WTC11 (cell line): Measurements from ENCODE around the gene TULP3. TPM values are rescaled to one million over a fixed set of nuclear protein-coding genes. Genes with fewer than 3 reads are reported as not detected.
A peak's percentile ranks its signal among the peaks of the same experiment; 100 is the strongest.

ENCODE experiments used
- ATAC-seq: fragments of 200-7000 bp; cut with Tn5 transposase; 2 replicates; pipeline ENCODE4 v1.10.0; 2021; ENCODE audit warnings: mild to moderate bottlenecking, moderate library complexity
- CTCF ChIA-PET: fragments of 300-600 bp; sonication (Branson Sonifier 250); formaldehyde crosslinking; loops from one replicate; lab custom pipeline; 2021; ENCODE audit warnings: antibody characterized with exemption; lab: Charles Lee
- POLR2A ChIA-PET: fragments of 350-600 bp; sonication (Branson Sonifier 250); formaldehyde crosslinking; loops from one replicate; lab custom pipeline; 2021; ENCODE audit warnings: antibody characterized with exemption; lab: Charles Lee
- DNase-seq: peaks from one replicate; pipeline ENCODE4 v3.0.0; 2021; ENCODE audit warnings: low spot score
- H3K27ac Mint-ChIP-seq: 2 replicates; pipeline ENCODE4 v1.8.0; 2021; ENCODE audit warnings: mixed read lengths
- H3K27me3 Mint-ChIP-seq: 2 replicates; pipeline ENCODE4 v1.8.0; 2021; ENCODE audit warnings: low read depth, mild to moderate bottlenecking, moderate library complexity, mixed read lengths
- H3K36me3 Mint-ChIP-seq: 2 replicates; pipeline ENCODE4 v1.8.0; 2021; ENCODE audit warnings: mixed read lengths
- H3K4me1 Mint-ChIP-seq: 2 replicates; pipeline ENCODE4 v1.8.0; 2022; ENCODE audit warnings: mixed read lengths
- H3K4me3 Mint-ChIP-seq: 2 replicates; pipeline ENCODE4 v1.8.0; 2021; ENCODE audit warnings: mild to moderate bottlenecking, moderate library complexity, mixed read lengths
- H3K9me3 Mint-ChIP-seq: 2 replicates; pipeline ENCODE4 v1.8.0; 2021; ENCODE audit warnings: mixed read lengths
- ARID4B ChIP-seq: sonication (generic); formaldehyde crosslinking; IDR thresholded peaks from 2 replicates; pipeline ENCODE4 v1.8.0; 2023; ENCODE audit warnings: missing genetic modification reagents, mild to moderate bottlenecking, borderline replicate concordance
- ATF1 ChIP-seq: sonication (generic); formaldehyde crosslinking; IDR thresholded peaks from 2 replicates; pipeline ENCODE4 v1.8.1; 2023; ENCODE audit warnings: mild to moderate bottlenecking, moderate library complexity, missing genetic modification reagents
- E2F4 ChIP-seq: sonication (generic); formaldehyde crosslinking; IDR thresholded peaks from 2 replicates; pipeline ENCODE4 v1.8.1; 2022; ENCODE audit warnings: low read depth, mild to moderate bottlenecking, moderate library complexity, missing genetic modification reagents, borderline replicate concordance
- ESRRA ChIP-seq: sonication (generic); formaldehyde crosslinking; IDR thresholded peaks from 2 replicates; pipeline ENCODE4 v1.8.1; 2022; ENCODE audit warnings: mild to moderate bottlenecking, missing genetic modification reagents, borderline replicate concordance
- MLX ChIP-seq: sonication (generic); formaldehyde crosslinking; IDR thresholded peaks from 2 replicates; pipeline ENCODE4 v1.8.1; 2023; ENCODE audit warnings: mild to moderate bottlenecking, missing genetic modification reagents, moderate library complexity
- MYBL2 ChIP-seq: sonication (generic); formaldehyde crosslinking; IDR thresholded peaks from 2 replicates; pipeline ENCODE4 v1.8.1; 2023; ENCODE audit warnings: mild to moderate bottlenecking, moderate library complexity, missing genetic modification reagents
- OVOL2 ChIP-seq: fragments of 250-450 bp; sonication (Bioruptor Pico); IDR thresholded peaks from 2 replicates; pipeline ENCODE4 v1.9.0; 2021; ENCODE audit warnings: mild to moderate bottlenecking, borderline replicate concordance
- SMAD3 ChIP-seq: sonication (generic); formaldehyde crosslinking; IDR thresholded peaks from 2 replicates; pipeline ENCODE4 v1.8.0; 2022; ENCODE audit warnings: missing genetic modification reagents, mild to moderate bottlenecking, borderline replicate concordance
- SOX15 ChIP-seq: fragments of 250-450 bp; sonication (Bioruptor Pico); IDR thresholded peaks from 2 replicates; pipeline ENCODE4 v1.9.0; 2021; ENCODE audit warnings: mild to moderate bottlenecking
- STAT6 ChIP-seq: sonication (generic); formaldehyde crosslinking; conservative IDR thresholded peaks from 2 replicates; pipeline ENCODE4 v1.8.1; 2023; ENCODE audit warnings: mild to moderate bottlenecking, low read depth, missing genetic modification reagents, moderate library complexity
- ZNF219 ChIP-seq: sonication (generic); formaldehyde crosslinking; IDR thresholded peaks from 2 replicates; pipeline ENCODE4 v1.8.0; 2023; ENCODE audit warnings: missing genetic modification reagents, mild to moderate bottlenecking, borderline replicate concordance
- ZNF512 ChIP-seq: sonication (generic); formaldehyde crosslinking; IDR thresholded peaks from 2 replicates; pipeline ENCODE4 v1.8.1; 2022; ENCODE audit warnings: missing genetic modification reagents, borderline replicate concordance
- ZSCAN18 ChIP-seq: fragments of 250-450 bp; sonication (Bioruptor Pico); IDR thresholded peaks from 2 replicates; pipeline ENCODE4 v2.1.2; 2022; ENCODE audit warnings: mild to moderate bottlenecking, moderate library complexity
- total RNA-seq: library from RNA; stranded (reverse); gene quantifications from 3 replicates; pipeline ENCODE4 v1.2.3, GENCODE V29; 2021

Gene TULP3
- total RNA-seq, 1 experiment from 2014 or later, result 17.4 TPM

- Mint-ChIP-seq H3K27ac (no peak overlapping the region), H3K27me3 (no peaks in the 10 kb centered on the region), H3K4me3 (no peak overlapping the region), H3K36me3 (peaks cover 17% of the 10 kb centered on the region), H3K9me3 (no peaks in the 10 kb centered on the region), H3K4me1 (peaks cover 18% of the 10 kb centered on the region)
- DNase-seq (no peak), ATAC-seq (no peak)
- CTCF ChIA-PET, result interaction anchor here (1.1 to 5.2 kb wide), 6 partner anchors 33 to 147 kb away, joined by 3 to 92 read pairs (median 14); no protein-coding TSS in a partner anchor
- TF ChIP-seq STAT6 (no peak), SOX15 (no peak), ZNF219 (CRISPR knock-in tag) (no peak), MLX (CRISPR knock-in tag) (no peak), ZNF512 (CRISPR knock-in tag) (no peak), ATF1 (no peak), E2F4 (CRISPR knock-in tag) (no peak), ARID4B (CRISPR knock-in tag) (no peak), ZSCAN18 (CRISPR knock-in tag) (no peak)
- POLR2A ChIA-PET, result interaction anchor here (0.5 to 1.6 kb wide), 2 partner anchors 10 to 38 kb away, joined by 3 to 7 read pairs; partner anchors contain the start of genes FOXM1 and RHNO1
Measured at GRCh38 chr12:2886768-2887450, 3.8 kb upstream of the TULP3 start.

- no peak; the same call in 1 of the 2 replicates for ATAC-seq
- peaks cover 19% of the 10 kb centered on the region for H3K4me1 Mint-ChIP-seq
- POLR2A ChIA-PET, result interaction anchor here (0.7 to 3.4 kb wide), 5 partner anchors 12 to 55 kb away, joined by 3 to 24 read pairs (median 4); partner anchors contain the start of genes FOXM1 and RHNO1
- CTCF ChIA-PET, result interaction anchor here (0.8 to 2.3 kb wide), 8 partner anchors 13 to 410 kb away, joined by 3 to 24 read pairs (median 8); partner anchors contain the start of genes FOXM1 and RHNO1
- H3K27ac Mint-ChIP-seq, result peak overlapping the region; percentile 89
- peaks cover 16% of the 10 kb centered on the region for H3K36me3 Mint-ChIP-seq
- H3K27me3 Mint-ChIP-seq, result no peaks in the 10 kb centered on the region; the same call in 1 of the 2 replicates
- peak overlapping the region; percentile 78 for H3K4me3 Mint-ChIP-seq
- no peak for DNase-seq
- H3K9me3 Mint-ChIP-seq, result no peaks in the 10 kb centered on the region
- TF ChIP-seq SMAD3 (CRISPR knock-in tag), result no peak
- no peak for TF ChIP-seq ESRRA (CRISPR knock-in tag)
- no peak for TF ChIP-seq OVOL2 (CRISPR knock-in tag)
- TF ChIP-seq E2F4 (CRISPR knock-in tag), result no peak
- no peak for TF ChIP-seq STAT6
- TF ChIP-seq ZNF219 (CRISPR knock-in tag), result no peak
- TF ChIP-seq MYBL2 (CRISPR knock-in tag), result no peak
Measured at GRCh38 chr12:2890001-2890387, 697 bp upstream of the TULP3 start.
